HG02571 (cell line): Measurements from ENCODE around the gene DNM3.
"Not testable (repeated sequence)": the region's sequence is repeated elsewhere in the genome, so short reads cannot be mapped to it uniquely, and the experiment has no call there.

Experiments
- ATAC-seq: cut with Tn5 transposase; IDR thresholded peaks from one replicate; pipeline ENCODE4 v1.9.1; 2021; ENCODE audit warnings: mild to moderate bottlenecking, moderate library complexity; ENCODE audit not compliant: unreplicated experiment

The DNM3 gene

DNA sequence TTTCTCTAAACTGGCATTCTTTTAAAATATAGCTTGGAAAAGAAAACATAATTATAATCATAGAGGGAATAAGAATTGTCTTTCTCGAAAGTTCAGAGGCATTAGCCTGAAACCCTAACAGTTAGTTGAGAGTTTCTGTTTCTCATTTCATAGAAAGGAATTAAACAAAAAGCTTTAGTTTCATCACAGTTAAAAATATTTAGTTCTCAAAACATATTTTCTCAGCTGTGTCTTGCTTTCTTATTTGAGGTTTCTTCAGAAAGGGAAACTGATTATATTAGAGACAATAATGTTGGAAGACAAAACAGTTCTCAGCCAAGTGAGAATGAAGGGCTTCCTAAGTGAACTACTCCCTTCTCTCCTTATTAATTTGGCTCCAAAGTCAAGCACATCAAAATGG, 503.8 kb downstream of the DNM3 start:
- ATAC-seq = no peak

GRCh38 chr1:172347416-172347815, 506.1 kb downstream of the DNM3 start:
- no peak for ATAC-seq

GRCh38 chr1:172350856-172351255, 509.6 kb downstream of the DNM3 start:
- ATAC-seq = no peak

DNA sequence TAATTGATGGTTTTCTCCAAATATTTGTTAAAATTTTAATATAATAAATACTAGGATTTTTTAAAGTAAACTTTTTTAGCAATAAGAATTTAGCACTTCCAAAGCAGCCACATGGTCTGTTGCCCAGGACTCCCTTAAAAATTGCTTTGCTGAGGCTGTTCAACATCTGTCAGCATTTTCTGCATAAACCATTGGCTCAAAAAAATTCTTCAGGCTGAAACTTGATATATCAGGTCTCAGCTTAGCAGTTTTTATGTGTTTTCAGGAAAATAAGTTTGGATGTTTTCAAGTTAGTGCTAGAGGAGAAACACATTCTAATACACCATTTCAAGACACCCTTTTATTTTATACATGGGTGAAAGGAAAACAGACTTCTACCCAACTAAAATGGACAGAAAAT, 510.0 kb downstream of the DNM3 start:
- no peak for ATAC-seq

DNA sequence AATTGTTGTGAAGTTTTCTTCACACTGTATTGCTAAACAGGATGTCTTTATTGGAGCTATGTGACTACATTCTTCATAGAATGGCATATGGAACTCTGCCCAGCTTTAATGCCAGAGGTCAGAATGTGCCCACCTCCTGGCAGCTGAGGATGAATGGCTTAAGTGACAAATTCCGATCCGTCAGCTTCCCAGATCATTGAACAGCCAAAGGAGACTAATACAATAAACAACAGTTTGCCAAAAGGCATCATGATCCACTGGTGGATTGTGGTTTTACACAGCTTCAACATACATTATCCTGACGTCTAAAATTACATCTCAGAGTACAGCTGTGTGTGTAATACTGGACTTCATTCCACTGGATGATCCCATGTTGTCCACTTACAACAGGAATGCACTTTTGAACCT, 510.5 kb downstream of the DNM3 start:
- no peak for ATAC-seq

GRCh38 chr1:172352435-172352834, 511.1 kb downstream of the DNM3 start:
- ATAC-seq = no peak

- no peak for ATAC-seq
Measured at GRCh38 chr1:172354291-172355274, 513.3 kb downstream of the DNM3 start.

GRCh38 chr1:172356620-172357019, 515.3 kb downstream of the DNM3 start:
- ATAC-seq = no peak

DNA sequence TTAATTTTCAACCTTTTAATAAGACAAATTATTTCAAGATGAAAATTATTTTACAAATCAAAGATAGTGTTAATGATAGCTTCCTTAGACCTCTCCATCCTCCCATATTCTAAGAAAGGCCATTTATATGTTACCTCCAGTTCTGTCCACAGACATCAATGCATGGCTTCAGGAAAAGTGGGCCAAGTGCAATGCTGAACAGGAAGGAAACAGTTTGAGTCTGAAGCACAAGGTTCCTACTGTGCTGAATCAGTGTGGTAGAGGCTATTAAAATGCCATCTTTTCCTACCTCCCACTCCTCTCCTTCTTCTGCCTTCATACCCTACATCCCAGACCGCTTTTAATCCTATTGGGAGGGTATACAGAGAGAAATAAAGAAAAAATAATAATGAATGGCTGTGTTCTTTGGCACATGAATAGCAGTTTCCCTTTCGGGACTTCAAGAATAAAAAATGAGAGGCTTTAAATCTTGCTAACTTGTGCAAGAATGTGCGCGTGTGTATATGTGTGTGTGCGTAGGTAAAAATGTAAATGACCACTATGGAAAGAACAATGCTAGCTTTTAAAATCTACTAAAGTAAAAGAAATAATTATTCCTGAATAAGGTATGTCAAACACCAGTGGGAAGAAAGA, 516.6 kb downstream of the DNM3 start:
- no peak for ATAC-seq

GRCh38 chr1:172359491-172359999, 518.2 kb downstream of the DNM3 start:
- no peak for ATAC-seq

- ATAC-seq = no peak
Measured at GRCh38 chr1:172360511-172360910, 519.2 kb downstream of the DNM3 start.

GRCh38 chr1:172360985-172361384, 519.7 kb downstream of the DNM3 start:
- no peak for ATAC-seq

DNA sequence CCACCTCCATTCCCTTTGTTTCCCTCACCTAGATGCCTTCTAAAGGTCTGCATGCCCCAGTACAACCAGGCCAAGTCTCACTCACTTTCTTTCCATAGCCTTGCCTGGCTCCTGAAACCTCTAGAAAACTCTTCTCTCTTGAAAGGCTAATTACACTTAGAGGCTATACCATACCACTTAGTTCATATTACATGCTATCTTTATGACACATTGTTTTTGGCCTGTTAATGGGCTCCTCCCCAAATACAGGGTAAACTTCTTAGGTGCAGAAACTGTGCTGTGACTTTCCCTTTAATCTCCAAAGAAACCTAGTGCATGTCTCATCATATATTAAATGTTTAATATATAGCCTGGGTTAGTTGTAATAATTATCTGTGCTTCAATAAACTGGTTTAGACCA, 522.6 kb downstream of the DNM3 start:
- no peak for ATAC-seq

GRCh38 chr1:172371646-172372045, 530.3 kb downstream of the DNM3 start:
- ATAC-seq = not testable (repeated sequence)

DNA sequence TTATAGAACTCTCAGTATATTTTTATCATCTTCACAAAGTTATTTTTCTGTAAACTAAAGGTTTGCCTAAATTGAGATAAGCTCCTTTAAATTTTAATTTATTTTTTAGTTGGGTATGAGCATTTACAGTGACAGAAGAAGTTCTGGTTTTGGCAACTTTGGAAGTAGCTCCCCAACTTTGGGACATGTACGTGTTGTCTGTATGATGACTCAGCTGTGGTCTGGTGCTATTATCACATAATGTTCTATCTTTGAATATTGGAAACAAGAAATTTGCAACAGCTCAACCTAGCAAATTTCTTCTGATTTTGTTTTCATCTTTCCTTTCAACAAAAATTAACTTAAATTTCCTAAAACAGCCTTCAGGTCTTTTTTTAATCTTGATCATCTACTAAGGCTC, 532.6 kb downstream of the DNM3 start:
- no peak for ATAC-seq

GRCh38 chr1:172375211-172375631, 533.9 kb downstream of the DNM3 start:
- no peak for ATAC-seq

DNA sequence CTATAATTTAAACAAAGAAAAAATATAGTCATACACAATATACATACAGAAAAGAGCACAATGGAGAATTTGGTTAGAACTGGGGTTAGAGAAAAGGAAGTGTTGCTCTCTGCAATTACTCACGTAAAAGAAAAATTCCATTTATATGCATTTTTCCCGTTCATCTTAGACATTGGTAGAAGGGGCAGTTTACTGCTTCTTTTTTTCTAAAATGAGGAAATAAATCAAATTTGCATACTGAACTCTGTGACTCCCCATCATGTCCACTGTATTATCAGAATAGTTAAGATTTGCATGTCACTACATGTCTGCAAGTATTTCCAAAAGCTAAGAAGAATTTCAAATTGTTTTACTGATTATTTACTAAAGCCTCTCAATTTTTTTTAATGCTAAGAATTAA, 535.1 kb downstream of the DNM3 start:
- no peak for ATAC-seq

DNA sequence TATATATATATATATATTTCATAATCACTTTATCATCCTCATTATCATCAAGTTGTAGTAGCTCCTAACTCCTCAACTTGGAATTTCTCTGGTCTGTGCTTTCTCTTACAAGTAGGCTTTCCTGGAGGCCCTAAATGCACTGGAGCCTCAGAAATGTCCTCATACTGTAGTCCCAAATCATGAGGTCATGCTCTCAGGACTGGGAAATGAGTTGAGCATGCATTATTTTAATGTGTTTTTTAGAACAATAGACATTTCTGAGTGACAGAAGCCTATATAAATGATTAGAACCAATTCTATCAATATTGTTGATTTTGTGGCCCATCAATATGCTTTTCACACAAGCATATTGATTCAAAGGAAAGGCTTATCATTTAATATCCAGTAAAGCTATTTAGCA, 536.3 kb downstream of the DNM3 start:
- no peak for ATAC-seq

DNA sequence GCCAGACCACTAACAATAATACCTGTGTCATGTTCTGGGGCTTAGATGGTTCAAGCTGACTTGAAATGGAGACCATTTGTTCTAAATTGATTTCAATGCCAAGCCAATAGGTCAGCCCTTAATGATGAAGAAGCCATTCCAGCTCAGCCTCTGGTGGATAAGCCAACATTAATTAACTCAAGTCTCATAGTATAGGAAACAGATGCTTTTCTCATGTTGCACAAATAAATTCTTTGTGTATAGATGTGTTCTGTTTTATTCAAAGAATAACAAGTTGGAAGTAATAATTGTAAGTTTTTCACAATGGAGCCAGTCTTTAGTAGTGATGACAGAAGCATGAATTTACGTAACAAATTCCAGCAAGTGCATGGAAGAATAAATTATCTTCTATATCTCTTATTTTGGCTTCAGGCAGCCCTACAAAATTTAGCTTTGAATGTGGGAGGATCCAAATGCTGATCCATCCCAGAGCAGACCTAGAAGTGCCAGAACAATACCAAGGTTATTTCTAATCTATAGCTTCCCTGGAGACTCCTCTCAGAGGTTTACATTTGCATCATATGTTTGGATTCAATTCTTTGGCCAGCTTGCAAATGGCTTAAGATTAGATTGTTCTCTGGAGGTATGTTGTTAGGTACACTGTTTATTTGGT, 536.9 kb downstream of the DNM3 start:
- no peak for ATAC-seq

GRCh38 chr1:172380441-172381244, 539.3 kb downstream of the DNM3 start:
- ATAC-seq = no peak

DNA sequence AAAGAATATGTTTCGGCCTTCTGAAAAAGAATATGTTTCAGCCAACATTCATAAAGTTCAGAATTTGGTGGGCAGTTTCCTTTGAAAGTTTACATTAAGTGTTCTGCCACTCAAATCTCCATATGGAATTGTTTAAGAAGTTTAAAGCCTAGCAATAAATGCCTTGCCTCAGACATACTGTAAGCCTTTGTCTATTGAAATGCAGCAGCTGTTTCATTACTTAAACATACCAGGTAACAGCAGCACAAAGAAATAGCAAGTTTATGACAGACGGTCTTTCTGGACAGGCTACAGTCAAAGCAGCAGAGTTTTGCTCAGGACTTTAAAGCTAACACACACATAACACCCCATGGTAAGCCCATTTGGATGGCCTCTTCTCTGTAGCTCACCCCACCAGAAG, 540.6 kb downstream of the DNM3 start:
- no peak for ATAC-seq
